Breast epithelium (tissue), 4 donors: ENCODE measurements around the gene IRAK2. TPM values are rescaled to one million over a fixed set of nuclear protein-coding genes. Genes with fewer than 3 reads are reported as not detected.

Experiments used
- DNase-seq, 2 donors: peaks; one replicate each; pipeline ENCODE4 v3.0.0-alpha.2; 2019; ENCODE audit warnings: low spot score in 2 of 2
- H3K27ac ChIP-seq, 2 donors: fragments of 200-600 bp; sonication (generic) in 1 of 2; one replicate each; pipeline ENCODE4 v1.5.1; 2016 to 2019; ENCODE audit warnings: mild to moderate bottlenecking in 1 of 2
- H3K27me3 ChIP-seq, 2 donors: fragments of 200-600 bp; sonication (generic) in 1 of 2; one replicate each; pipeline versions ENCODE4 v1.5.1 to v1.6.0; 2017 to 2019; ENCODE audit warnings: control low read depth in 1 of 2, mild to moderate bottlenecking in 1 of 2
- H3K36me3 ChIP-seq: fragments of 200-600 bp; one replicate; pipeline ENCODE4 v1.5.1; 2019
- H3K4me1 ChIP-seq, 2 donors: fragments of 200-600 bp; sonication (generic); one replicate each; pipeline ENCODE4 v1.5.1; 2016 to 2019; ENCODE audit warnings: control low read depth in 1 of 2
- H3K4me3 ChIP-seq, 3 donors: fragments of 200-600 bp; sonication (generic); 1 replicate in 2 of 3; 2 replicates in 1 of 3; pipeline ENCODE4 v1.5.1; 2016 to 2019; ENCODE audit warnings: mild to moderate bottlenecking in 3 of 3, moderate library complexity in 2 of 3
- H3K9me3 ChIP-seq, 2 donors: fragments of 200-600 bp; sonication (generic) in 1 of 2; one replicate each; pipeline ENCODE4 v1.5.1; 2016 to 2019; ENCODE audit warnings: control low read depth in 1 of 2
- CTCF ChIP-seq, 3 donors: fragments of 450-650 bp; IDR thresholded peaks; one replicate each; pipeline ENCODE4 v1.5.1; 2016 to 2017; ENCODE audit warnings: antibody characterized with exemption in 3 of 3, mild to moderate bottlenecking in 3 of 3, moderate library complexity in 3 of 3
- POLR2A ChIP-seq: fragments of 450-650 bp; IDR thresholded peaks from one replicate; pipeline ENCODE4 v1.6.1; 2016; ENCODE audit warnings: antibody characterized with exemption, mild to moderate bottlenecking, moderate library complexity
- POLR2AphosphoS5 ChIP-seq, 3 donors: sonication (generic); formaldehyde crosslinking; IDR thresholded peaks; one replicate each; pipeline ENCODE4 v1.6.1; 2017; ENCODE audit warnings: antibody characterized with exemption in 3 of 3
- intact Hi-C: fragments of 100-400 bp; cut with DNase I; formaldehyde crosslinking; loops from one replicate; pipeline ENCODE4 v1.15.1; 2023; ENCODE audit warnings: low total_unique reads
- total RNA-seq, 3 donors: library from RNA; depleted of rRNA; stranded (reverse); fragments of >200 nt; gene quantifications; one replicate each; pipeline ENCODE4 v1.1.0, GENCODE V29; 2016

The IRAK2 gene
- total RNA-seq, 3 donors from 2014 or later, result 3.4 to 7.2 (median 5.1) TPM

DNA sequence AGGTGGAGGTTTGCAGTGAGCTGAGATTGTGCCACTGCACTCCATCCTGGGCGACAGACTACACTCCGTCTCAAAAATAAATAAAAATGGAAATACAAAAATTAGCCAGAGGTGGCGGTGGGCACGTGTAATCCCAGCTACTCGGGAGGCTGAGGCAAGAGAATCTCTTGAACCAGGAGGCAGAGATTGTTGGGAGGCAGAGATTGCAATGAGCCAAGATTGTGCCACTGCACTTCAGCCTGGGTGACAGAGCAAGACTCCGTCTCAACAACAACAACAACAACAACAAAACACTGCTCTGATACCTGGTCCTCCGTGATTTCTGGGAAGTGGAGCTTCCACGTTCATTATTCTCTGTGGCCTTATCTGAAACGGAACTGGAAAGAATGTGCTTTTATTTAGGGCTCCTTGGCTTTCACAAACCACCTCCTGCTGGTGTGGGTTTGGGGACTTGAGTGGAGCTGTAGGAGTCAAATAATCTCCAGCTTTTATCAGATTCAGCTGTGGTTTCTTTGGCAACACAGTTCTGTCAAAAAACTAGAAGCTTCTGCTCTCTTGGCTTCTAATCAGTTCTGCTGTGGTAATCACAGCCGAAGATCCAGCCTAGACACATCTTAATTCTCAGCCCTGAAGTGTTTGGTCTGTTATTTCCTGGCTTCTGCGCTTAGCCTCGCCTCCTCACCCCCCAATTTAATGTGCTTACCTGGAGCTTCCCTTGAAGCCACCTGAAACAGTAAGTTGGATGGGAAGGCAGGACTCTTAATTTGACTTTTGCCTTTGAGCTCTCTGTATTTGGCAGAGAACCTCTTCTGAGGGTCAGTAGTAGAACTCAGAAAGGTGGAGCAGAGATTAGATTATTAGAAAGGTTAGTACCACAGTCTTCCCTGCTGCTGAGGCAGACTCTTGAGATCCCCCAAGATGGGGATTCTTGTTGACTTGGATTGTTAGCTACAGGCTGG lies 21.4 kb downstream of the IRAK2 start:
- no peaks in the 10 kb centered on the region for H3K9me3 ChIP-seq
- no peaks in the 10 kb centered on the region for H3K27me3 ChIP-seq
- no peak for DNase-seq
- intact Hi-C loops, result no loop called here
- H3K27ac ChIP-seq, result peak overlapping the region; percentile 40 to 72
- H3K4me3 ChIP-seq, result no peak overlapping the region
- H3K4me1 ChIP-seq, result peaks cover under 1 to 17% of the 10 kb centered on the region in 2 donors
- H3K36me3 ChIP-seq, result no peaks in the 10 kb centered on the region
- TF ChIP-seq POLR2A (no peak), POLR2AphosphoS5 (IDR thresholded peaks at IDR 0.05) (no peak), CTCF (IDR thresholded peaks at IDR 0.05) (no peak)

GRCh38 chr3:10187290-10187876 lies 22.7 kb downstream of the IRAK2 start:
- intact Hi-C loops, result no loop called here
- Histone ChIP-seq H3K27ac (peak overlapping the region in 1 of 2 donors; percentile 42), H3K4me1 (peaks cover 7 to 29% of the 10 kb centered on the region in 2 donors), H3K27me3 (no peaks in the 10 kb centered on the region), H3K36me3 (no peaks in the 10 kb centered on the region), H3K4me3 (no peak overlapping the region), H3K9me3 (no peaks in the 10 kb centered on the region)
- DNase-seq, result no peak
- TF ChIP-seq CTCF (IDR thresholded peaks at IDR 0.05) (no peak), POLR2AphosphoS5 (IDR thresholded peaks at IDR 0.05) (no peak), POLR2A (no peak)

GRCh38 chr3:10187944-10188343 lies 23.2 kb downstream of the IRAK2 start:
- Histone ChIP-seq H3K27ac (peak overlapping the region in 1 of 2 donors; percentile 42), H3K4me1 (peaks cover 7 to 35% of the 10 kb centered on the region in 2 donors), H3K27me3 (no peaks in the 10 kb centered on the region), H3K9me3 (no peaks in the 10 kb centered on the region), H3K36me3 (no peaks in the 10 kb centered on the region), H3K4me3 (no peak overlapping the region)
- no peak for DNase-seq
- intact Hi-C loops, result no loop called here
- TF ChIP-seq CTCF (IDR thresholded peaks at IDR 0.05) (no peak), POLR2A (no peak), POLR2AphosphoS5 (IDR thresholded peaks at IDR 0.05) (no peak)

- Histone ChIP-seq H3K4me1 (peaks cover 11 to 37% of the 10 kb centered on the region in 2 donors), H3K27ac (peak overlapping the region; percentile 89 to 95), H3K9me3 (no peaks in the 10 kb centered on the region), H3K36me3 (no peaks in the 10 kb centered on the region), H3K27me3 (no peaks in the 10 kb centered on the region), H3K4me3 (peak overlapping the region in 2 of 3 donors; percentile 5 to 18)
- no peak for TF ChIP-seq CTCF (IDR thresholded peaks at IDR 0.05)
- intact Hi-C loops, result no loop called here
- no peak for DNase-seq
These were observed 24.3 kb downstream of the IRAK2 start for GRCh38 chr3:10188804-10189556.
